ENCODE data around the gene NCF1.
"Not testable (repeated sequence)": the region's sequence is repeated elsewhere in the genome, so short reads cannot be mapped to it uniquely, and the experiment has no call there.

The NCF1 gene

GRCh38 chr7:74788369-74789150 is 14.7 kb downstream of the NCF1 start:
- in situ Hi-C loops (cut with MboI; ENCODE audit: low sequenced_read_pairs): not testable (repeated sequence)

GRCh38 chr7:74789200-74789736 is 15.5 kb downstream of the NCF1 start:
- in situ Hi-C loops (cut with MboI; ENCODE audit: low sequenced_read_pairs): not testable (repeated sequence)

- in situ Hi-C loops (cut with MboI; ENCODE audit: low sequenced_read_pairs): not testable (repeated sequence)
Measured at GRCh38 chr7:74797848-74798622, 24.2 kb downstream of the NCF1 start.

- in situ Hi-C loops (cut with MboI; ENCODE audit: low sequenced_read_pairs): not testable (repeated sequence)
Measured at GRCh38 chr7:74798644-74799043, 24.8 kb downstream of the NCF1 start.

- in situ Hi-C loops (cut with MboI; ENCODE audit: low sequenced_read_pairs): not testable (repeated sequence)
Measured at GRCh38 chr7:74815882-74816281, 42.1 kb downstream of the NCF1 start.

- in situ Hi-C loops (cut with MboI; ENCODE audit: low sequenced_read_pairs): not testable (repeated sequence)
Measured at GRCh38 chr7:74820146-74820805, 46.5 kb downstream of the NCF1 start.

- in situ Hi-C loops (cut with MboI; ENCODE audit: low sequenced_read_pairs): not testable (repeated sequence)
Measured at GRCh38 chr7:74821259-74821658, 47.4 kb downstream of the NCF1 start.

GRCh38 chr7:74829959-74830358 is 56.1 kb downstream of the NCF1 start:
- in situ Hi-C loops (cut with MboI; ENCODE audit: low sequenced_read_pairs): not testable (repeated sequence)

- in situ Hi-C loops (cut with MboI; ENCODE audit: low sequenced_read_pairs): not testable (repeated sequence)
Measured at GRCh38 chr7:74830411-74830810, 56.6 kb downstream of the NCF1 start.

Data from HL-60/S4 (cell line).